Sciatic nerve (tissue), 2 donors: Measurements from ENCODE around the gene KIR2DL1. TPM values are rescaled to one million over a fixed set of nuclear protein-coding genes. Genes with fewer than 3 reads are reported as not detected.
"Not testable (repeated sequence)": the region's sequence is repeated elsewhere in the genome, so short reads cannot be mapped to it uniquely, and the experiment has no call there.

ENCODE experiments used
- ATAC-seq: fragments of 200-7000 bp; cut with Tn5 transposase; one replicate; pipeline ENCODE4 v1.9.1; 2020; ENCODE audit warnings: mild to moderate bottlenecking, moderate library complexity
- DNase-seq: peaks from one replicate; pipeline ENCODE4 v3.0.0-alpha.2; 2020; ENCODE audit warnings: low spot score
- intact Hi-C: fragments of 100-400 bp; cut with DNase I; formaldehyde crosslinking; loops from one replicate; pipeline ENCODE4 v1.14.2; 2022
- total RNA-seq: library from RNA; stranded (reverse); fragmentation: NEBNext Ultra II Directional; extraction: Animal tissue kit (Norgen Biotek cat#: 25700); gene quantifications from one replicate; pipeline ENCODE4 v1.2.1, GENCODE V29; 2021
- donor health status: DM: no; HTN: no; CAD: no.
- donor health status: DM: no; HTN: no; CAD: no.

The KIR2DL1 gene
- not detected for total RNA-seq

- ATAC-seq, DNase-seq, intact Hi-C loops: not testable (repeated sequence)
These were observed at the start of gene KIR2DL1 for GRCh38 chr19:54769646-54770045. Gene KIR2DL1, plus strand, starts transcription at chr19:54769793. Its CDS starts 58 bp downstream, at chr19:54769851.

DNA sequence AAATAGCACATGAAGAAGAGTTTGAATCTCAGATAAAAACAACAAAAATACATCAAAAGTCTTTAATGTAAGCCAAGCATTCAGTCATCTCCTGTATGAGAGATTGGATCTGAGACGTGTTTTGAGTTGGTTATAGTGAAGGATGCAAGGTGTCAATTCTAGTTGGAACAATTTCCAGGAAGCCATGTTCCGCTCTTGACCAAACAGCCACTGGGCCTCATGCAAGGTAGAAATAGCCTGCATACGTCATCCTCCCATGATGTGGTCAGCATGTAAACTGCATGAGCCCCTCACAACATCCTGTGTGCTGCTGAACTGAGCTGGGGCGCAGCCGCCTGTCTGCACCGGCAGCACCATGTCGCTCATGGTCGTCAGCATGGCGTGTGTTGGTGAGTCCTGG, 45.5 kb upstream of the KIR2DL1 start, which contains the start of gene KIR3DL3:
Gene KIR3DL3, plus strand, starts transcription at position 301 of the 400 bp plus-strand sequence. Its CDS starts 55 bp downstream, at position 356.
- ATAC-seq (no peak), DNase-seq (no peak)
- intact Hi-C loops, result no loop called here

DNA sequence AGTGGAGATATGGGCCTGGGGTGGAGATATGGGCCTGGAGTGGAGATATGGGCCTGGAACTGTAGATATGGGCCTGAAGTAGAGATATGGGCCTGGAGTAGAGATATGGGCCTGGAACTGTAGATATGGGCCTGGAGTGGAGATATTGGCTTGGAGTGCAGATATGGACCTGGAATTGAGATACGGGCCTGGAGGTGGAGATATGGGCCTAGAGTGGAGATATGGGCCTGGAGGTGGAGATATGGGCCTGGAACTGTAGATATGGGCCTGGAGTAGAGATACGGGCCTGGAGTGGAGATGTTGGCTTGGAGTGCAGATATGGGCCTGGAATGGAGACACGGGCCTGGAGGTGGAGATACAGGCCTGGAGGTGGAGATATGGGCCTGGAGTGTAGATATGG, 44.9 kb upstream of the KIR2DL1 start:
- intact Hi-C loops, result no loop called here
- DNase-seq (no peak), ATAC-seq (no peak)

DNA sequence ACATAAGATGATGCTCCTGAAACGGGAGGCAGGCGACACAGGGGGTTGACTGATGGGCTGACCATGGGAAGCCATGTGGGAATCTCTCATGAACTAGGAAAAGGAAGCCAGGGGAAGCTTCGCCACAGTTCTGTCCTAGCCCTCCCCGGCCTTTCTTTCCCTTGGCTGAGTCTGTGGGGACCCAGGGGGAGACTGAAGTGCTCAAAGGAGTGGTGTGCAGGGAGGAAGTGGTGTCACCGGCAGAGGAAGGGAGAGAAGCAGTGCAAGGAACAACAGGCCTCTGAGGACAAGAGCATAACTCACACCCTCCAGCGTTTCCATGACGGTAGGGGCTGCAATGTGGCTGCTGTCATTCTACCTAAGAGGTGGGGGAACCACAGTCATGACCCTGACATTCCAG, 44.3 kb upstream of the KIR2DL1 start:
- ATAC-seq (no peak), DNase-seq (no peak)
- intact Hi-C loops, result no loop called here

GRCh38 chr19:54727562-54727961, 42.0 kb upstream of the KIR2DL1 start:
- no peak for DNase-seq
- intact Hi-C loops, result no loop called here

DNA sequence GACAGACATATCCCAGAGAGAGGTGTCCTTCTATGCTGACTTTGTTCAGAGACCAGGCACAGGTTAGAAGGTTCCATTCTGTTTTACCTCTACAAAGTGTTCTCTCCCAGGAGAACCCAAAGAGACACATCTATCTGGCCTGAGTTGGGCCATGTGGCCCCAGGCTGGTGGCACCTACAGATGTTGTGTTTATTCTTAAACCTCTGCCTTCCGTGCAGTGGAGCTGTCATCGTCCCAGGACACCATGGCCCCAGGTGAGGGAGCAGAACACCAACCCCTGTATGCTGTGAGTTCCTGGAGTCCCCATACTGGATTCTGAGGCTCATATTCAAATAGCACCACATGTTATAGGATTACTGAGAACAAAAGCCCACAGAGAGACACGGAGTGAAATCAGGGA, 41.4 kb upstream of the KIR2DL1 start:
- no peak for ATAC-seq
- intact Hi-C loops, result no loop called here
- no peak for DNase-seq

More at GRCh38 chr19:54727562-54727961, 42.0 kb upstream of the KIR2DL1 start:
- ATAC-seq, result no peak

- DNase-seq (no peak), ATAC-seq (no peak)
- intact Hi-C loops, result no loop called here
These were observed 40.0 kb upstream of the KIR2DL1 start for GRCh38 chr19:54729416-54730188.

GRCh38 chr19:54731191-54731590, 38.4 kb upstream of the KIR2DL1 start:
- ATAC-seq, result no peak
- intact Hi-C loops, result no loop called here

GRCh38 chr19:54738306-54738705, 31.3 kb upstream of the KIR2DL1 start, which contains the start of gene KIR2DL3:
Gene KIR2DL3, plus strand, starts transcription at chr19:54738513. Its CDS starts 33 bp downstream, at chr19:54738546.
- DNase-seq, ATAC-seq, intact Hi-C loops: not testable (repeated sequence)

More at GRCh38 chr19:54731191-54731590, 38.4 kb upstream of the KIR2DL1 start:
- DNase-seq, result no peak

GRCh38 chr19:54738715-54739114, 30.9 kb upstream of the KIR2DL1 start:
- intact Hi-C loops, result no loop called here
- DNase-seq (no peak), ATAC-seq (no peak)

- ATAC-seq (no peak), DNase-seq (no peak)
- intact Hi-C loops, result no loop called here
These were observed 29.8 kb upstream of the KIR2DL1 start for GRCh38 chr19:54739587-54740497.

DNA sequence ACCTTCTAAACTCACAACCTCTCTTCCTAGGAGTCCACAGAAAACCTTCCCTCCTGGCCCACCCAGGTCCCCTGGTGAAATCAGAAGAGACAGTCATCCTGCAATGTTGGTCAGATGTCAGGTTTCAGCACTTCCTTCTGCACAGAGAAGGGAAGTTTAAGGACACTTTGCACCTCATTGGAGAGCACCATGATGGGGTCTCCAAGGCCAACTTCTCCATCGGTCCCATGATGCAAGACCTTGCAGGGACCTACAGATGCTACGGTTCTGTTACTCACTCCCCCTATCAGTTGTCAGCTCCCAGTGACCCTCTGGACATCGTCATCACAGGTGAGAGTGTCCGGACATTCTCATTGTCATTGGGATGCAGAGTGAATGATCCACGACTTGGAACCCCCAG, 27.6 kb upstream of the KIR2DL1 start:
- DNase-seq, intact Hi-C loops, ATAC-seq: not testable (repeated sequence)

- ATAC-seq, DNase-seq, intact Hi-C loops: not testable (repeated sequence)
These were observed 25.5 kb upstream of the KIR2DL1 start for GRCh38 chr19:54744080-54744479.

- not testable (repeated sequence) for ATAC-seq
These were observed 21.8 kb upstream of the KIR2DL1 start for GRCh38 chr19:54747614-54748322.

GRCh38 chr19:54750276-54750675, 19.3 kb upstream of the KIR2DL1 start:
- DNase-seq, intact Hi-C loops, ATAC-seq: not testable (repeated sequence)

More at GRCh38 chr19:54747614-54748322, 21.8 kb upstream of the KIR2DL1 start:
- DNase-seq, intact Hi-C loops: not testable (repeated sequence)

DNA sequence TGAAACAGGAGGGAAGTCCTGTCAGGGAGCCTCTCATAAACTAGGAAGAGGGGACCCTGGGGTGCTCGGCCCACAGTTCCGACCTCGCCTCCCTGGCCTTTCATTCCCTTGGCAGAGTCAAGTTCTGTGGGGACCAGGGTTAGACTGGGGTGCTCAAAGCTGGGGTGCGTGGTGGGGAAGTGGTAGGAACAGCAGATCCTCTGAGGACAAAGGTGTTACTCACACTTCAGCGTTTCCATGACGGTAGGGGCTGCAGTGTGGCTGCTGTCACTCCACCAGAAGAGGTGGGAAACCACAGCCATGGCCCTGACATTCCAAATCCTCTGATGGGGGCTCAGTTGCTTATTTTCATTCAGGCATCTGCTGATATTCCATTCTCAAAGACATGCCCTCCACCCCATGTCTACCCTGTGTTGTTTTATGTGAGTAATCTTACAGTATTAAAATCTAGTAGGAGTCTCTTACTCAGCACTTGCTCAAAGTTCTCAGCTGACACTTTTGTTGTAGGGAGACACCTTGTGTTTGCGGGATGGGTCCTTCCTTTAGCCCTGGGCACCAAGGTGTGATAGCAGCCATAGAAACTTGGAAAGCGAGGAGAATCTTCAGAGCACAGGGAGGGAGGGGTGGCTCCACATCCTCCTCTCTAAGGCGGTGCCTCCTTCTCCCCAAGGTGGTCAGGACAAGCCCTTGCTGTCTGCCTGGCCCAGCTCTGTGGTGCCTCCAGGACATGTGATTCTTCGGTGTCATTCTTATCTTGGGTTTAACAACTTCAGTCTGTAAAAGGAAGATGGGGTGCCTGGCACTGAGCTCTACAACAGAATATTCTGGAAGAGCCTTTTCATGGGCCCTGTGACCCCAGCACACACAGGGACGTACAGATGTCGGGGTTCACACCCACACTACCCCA, 13.1 kb upstream of the KIR2DL1 start:
- DNase-seq, ATAC-seq, intact Hi-C loops: not testable (repeated sequence)

DNA sequence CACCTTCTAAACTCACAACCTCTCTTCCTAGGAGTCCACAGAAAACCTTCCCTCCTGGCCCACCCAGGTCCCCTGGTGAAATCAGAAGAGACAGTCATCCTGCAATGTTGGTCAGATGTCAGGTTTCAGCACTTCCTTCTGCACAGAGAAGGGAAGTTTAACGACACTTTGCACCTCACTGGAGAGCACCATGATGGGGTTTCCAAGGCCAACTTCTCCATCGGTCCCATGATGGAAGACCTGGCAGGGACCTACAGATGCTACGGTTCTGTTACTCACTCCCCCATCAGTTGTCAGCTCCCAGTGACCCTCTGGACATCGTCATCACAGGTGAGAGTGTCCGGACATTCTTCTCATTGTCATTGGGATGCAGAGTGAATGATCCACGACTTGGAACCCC, 11.0 kb upstream of the KIR2DL1 start:
- DNase-seq, intact Hi-C loops: not testable (repeated sequence)

GRCh38 chr19:54764219-54764618, 5.4 kb upstream of the KIR2DL1 start:
- ATAC-seq, DNase-seq, intact Hi-C loops: not testable (repeated sequence)

More for the DNA sequence above, 11.0 kb upstream of the KIR2DL1 start:
- not testable (repeated sequence) for ATAC-seq
